IPS DF 4.7 (cell line): ENCODE measurements around the gene CCK.
"Not testable (repeated sequence)": the region's sequence is repeated elsewhere in the genome, so short reads cannot be mapped to it uniquely, and the experiment has no call there.

Source experiments
- DNase-seq: peaks from one replicate; pipeline ENCODE4 v3.0.0-alpha.2; 2013; ENCODE audit warnings: low spot score; ENCODE audit errors: extremely low read depth

CCK gene

GRCh38 chr3:42266085-42266484 is at the start of gene CCK:
Gene CCK, minus strand, starts transcription at chr3:42266185. Its CDS starts 2,555 bp downstream, at chr3:42263630.
- no peak for DNase-seq

- peak; percentile 3 for DNase-seq
Observed at GRCh38 chr3:42314411-42314810, 48.4 kb upstream of the CCK start.

GRCh38 chr3:42308651-42309050 is 42.7 kb upstream of the CCK start:
- DNase-seq = no peak

GRCh38 chr3:42306499-42306898 is 40.5 kb upstream of the CCK start:
- no peak for DNase-seq

- no peak for DNase-seq
Observed at GRCh38 chr3:42302924-42303634, 37.1 kb upstream of the CCK start.

- no peak for DNase-seq
Observed at GRCh38 chr3:42301446-42302175, 35.6 kb upstream of the CCK start.

- DNase-seq = no peak
Observed at GRCh38 chr3:42300778-42301177, 34.8 kb upstream of the CCK start.

- peak; percentile 3 for DNase-seq
Observed at GRCh38 chr3:42300013-42300412, 34.0 kb upstream of the CCK start.

- no peak for DNase-seq
Observed at GRCh38 chr3:42298259-42298658, 32.3 kb upstream of the CCK start.

GRCh38 chr3:42292009-42292408 is 26.0 kb upstream of the CCK start:
- no peak for DNase-seq

- DNase-seq = no peak
Observed at GRCh38 chr3:42290966-42291714, 25.2 kb upstream of the CCK start.

- no peak for DNase-seq
Observed at GRCh38 chr3:42289026-42289425, 23.0 kb upstream of the CCK start.

- DNase-seq = no peak
Observed at GRCh38 chr3:42288385-42288784, 22.4 kb upstream of the CCK start.

- not testable (repeated sequence) for DNase-seq
Observed at GRCh38 chr3:42287423-42287822, 21.4 kb upstream of the CCK start.

- DNase-seq = no peak
Observed at GRCh38 chr3:42277676-42278075, 11.7 kb upstream of the CCK start.

- no peak for DNase-seq
Observed at GRCh38 chr3:42276141-42277132, 10.5 kb upstream of the CCK start.

GRCh38 chr3:42275217-42275616 is 9.2 kb upstream of the CCK start:
- DNase-seq = no peak

- DNase-seq = no peak
Observed at GRCh38 chr3:42274266-42274665, 8.3 kb upstream of the CCK start.

GRCh38 chr3:42273361-42273760 is 7.4 kb upstream of the CCK start:
- no peak for DNase-seq

GRCh38 chr3:42271786-42272185 is 5.8 kb upstream of the CCK start:
- DNase-seq = no peak

- DNase-seq = no peak
Observed at GRCh38 chr3:42270561-42270960, 4.6 kb upstream of the CCK start.
